ENCODE results near the gene DTD2. TPM values are rescaled to one million over a fixed set of nuclear protein-coding genes. Genes with fewer than 3 reads are reported as not detected.

The DTD2 gene
- total and polyA plus RNA-seq, 4 donors, result 7.9 to 16.7 (median 10.7) TPM

- Histone ChIP-seq H3K9me3 (ENCODE audit: control insufficient read depth in 4 of 4, low read length in 3 of 4) (no peaks in the 10 kb centered on the region), H3K4me3 (ENCODE audit: low read depth in 1 of 3, low read length in 3 of 3) (peak overlapping the region; percentile 14 to 91 (median 57)), H3K4me1 (ENCODE audit: control insufficient read depth in 4 of 4, insufficient read depth in 4 of 4, low read length in 3 of 4) (peaks cover 0 to 12% (median 7%) of the 10 kb centered on the region in 4 donors), H3K9ac (ENCODE audit: low read depth in 1 of 2, low read length in 2 of 2) (peak overlapping the region; percentile 48 to 81), H3K27me3 (ENCODE audit: control insufficient read depth in 4 of 4, insufficient read depth in 4 of 4, low read length in 3 of 4) (no peaks in the 10 kb centered on the region), H3K27ac (ENCODE audit: low read depth in 1 of 2, low read length in 2 of 2) (peak overlapping the region; percentile 60 to 80), H3K36me3 (ENCODE audit: control insufficient read depth in 4 of 4, insufficient read depth in 3 of 4, low read depth in 1 of 4, low read length in 3 of 4) (peaks cover 0 to 2% (median 0%) of the 10 kb centered on the region in 4 donors)
- no peak for DNase-seq (ENCODE audit: low spot score)
- WGBS, result 29% methylated on average over 11 of the region's 11 CpGs
- TF ChIP-seq YY1 (IDR thresholded peaks at IDR 0.05) (peak; percentile 51), JUND (IDR thresholded peaks at IDR 0.05) (no peak), CTCF (IDR thresholded peaks at IDR 0.05; ENCODE audit: low read depth, low read length, missing input control) (no peak), EGR1 (IDR thresholded peaks at IDR 0.05; ENCODE audit: low read depth in 2 of 2) (no peak), SP1 (IDR thresholded peaks at IDR 0.05) (peak; percentile 67), ATF3 (IDR thresholded peaks at IDR 0.05) (peak; percentile 23), HNF4A (conservative IDR thresholded peaks at IDR 0.05) (peak; percentile 15 to 20), REST (IDR thresholded peaks at IDR 0.05) (peak; percentile 36), RAD21 (IDR thresholded peaks at IDR 0.05) (peak in 1 of 2 donors; percentile 11), FOXA2 (IDR thresholded peaks at IDR 0.05) (peak; percentile 95), FOXA1 (IDR thresholded peaks at IDR 0.05) (peak; percentile 88), ZBTB33 (IDR thresholded peaks at IDR 0.05) (no peak)
Measured at GRCh38 chr14:31457665-31458659, 656 bp upstream of the DTD2 start.

Data from liver (tissue), 9 donors.